HEK293 (cell line): Measurements from ENCODE around the gene DNAH6.

Experiments
- CTCF ChIA-PET: fragments of 350-600 bp; formaldehyde crosslinking; extraction: SDS; loops from one replicate; lab custom pipeline; 2021; ENCODE audit warnings: antibody characterized with exemption; lab: Yijun Ruan, JAX
- POLR2A ChIA-PET: fragments of 300-600 bp; formaldehyde crosslinking; extraction: SDS; loops from one replicate; lab custom pipeline; 2020; ENCODE audit warnings: antibody characterized with exemption, inconsistent platforms; lab: Yijun Ruan, JAX
- H3K27ac ChIP-seq: fragments of 200-500 bp; sonication (Bioruptor generic); 2 replicates; pipeline ENCODE4 v1.5.1; 2014; ENCODE audit warnings: low read depth, low read length, control low read depth, inconsistent platforms; ENCODE audit errors: extremely low read depth
- H3K36me3 ChIP-seq, 2 experiments: fragments of 200-500 bp in 1 of 2; sonication (Bioruptor generic) in 1 of 2; 1 replicate in 1 of 2; 2 replicates in 1 of 2; pipeline ENCODE4 v1.5.1; 2014 to 2017; ENCODE audit warnings: inconsistent platforms in 2 of 2, low read length in 2 of 2; ENCODE audit not compliant: control insufficient read depth in 2 of 2, insufficient read depth in 1 of 2
- H3K4me1 ChIP-seq: fragments of 200-500 bp; sonication (Bioruptor generic); 2 replicates; pipeline ENCODE4 v1.5.1; 2014; ENCODE audit warnings: mild to moderate bottlenecking, low read length, inconsistent platforms; ENCODE audit not compliant: control insufficient read depth, insufficient read depth
- H3K4me3 ChIP-seq: 2 replicates; pipeline ENCODE4 v1.5.1; 2011; ENCODE audit warnings: low read depth, mild to moderate bottlenecking, control low read depth, low read length, moderate library complexity
- H3K9me3 ChIP-seq: fragments of 200-500 bp; sonication (Bioruptor generic); 2 replicates; pipeline ENCODE4 v1.5.1; 2014; ENCODE audit warnings: low read depth, low read length, inconsistent platforms; ENCODE audit not compliant: control insufficient read depth, insufficient read depth
- SCRT2 ChIP-seq: fragments of 450-650 bp; formaldehyde crosslinking; IDR thresholded peaks from 2 replicates; pipeline ENCODE4 v1.5.1; 2016; ENCODE audit warnings: missing biosample characterization, missing genetic modification characterization
- TCF7L2 ChIP-seq: IDR thresholded peaks from 2 replicates; pipeline ENCODE4 v1.6.1; 2011; ENCODE audit warnings: low read depth, mild to moderate bottlenecking, inconsistent platforms, low read length, moderate library complexity, borderline replicate concordance
- ZNF112 ChIP-seq: fragments of 450-650 bp; formaldehyde crosslinking; IDR thresholded peaks from 2 replicates; pipeline ENCODE4 v1.5.0; 2017; ENCODE audit warnings: missing biosample characterization, missing genetic modification characterization
- ZNF211 ChIP-seq: fragments of 450-650 bp; formaldehyde crosslinking; IDR thresholded peaks from 2 replicates; pipeline ENCODE4 v1.5.1; 2016; ENCODE audit warnings: low read depth, missing biosample characterization, missing genetic modification characterization
- ZNF214 ChIP-seq: fragments of 450-650 bp; formaldehyde crosslinking; IDR thresholded peaks from 2 replicates; pipeline ENCODE4 v1.5.1; 2017; ENCODE audit warnings: missing biosample characterization, mild to moderate bottlenecking, missing genetic modification characterization, borderline replicate concordance
- ZNF24 ChIP-seq: fragments of 450-650 bp; formaldehyde crosslinking; IDR thresholded peaks from 2 replicates; pipeline ENCODE4 v1.5.1; 2016; ENCODE audit warnings: missing biosample characterization, missing genetic modification characterization
- ZNF350 ChIP-seq: fragments of 450-650 bp; formaldehyde crosslinking; IDR thresholded peaks from 2 replicates; pipeline ENCODE4 v1.5.0; 2017; ENCODE audit warnings: missing biosample characterization, mild to moderate bottlenecking, missing genetic modification characterization
- ZNF558 ChIP-seq: fragments of 450-650 bp; formaldehyde crosslinking; IDR thresholded peaks from 2 replicates; pipeline ENCODE4 v1.5.1; 2016; ENCODE audit warnings: missing biosample characterization, missing genetic modification characterization
- ZNF561 ChIP-seq: fragments of 450-650 bp; IDR thresholded peaks from 2 replicates; pipeline ENCODE4 v1.5.1; 2018; ENCODE audit warnings: missing biosample characterization, missing genetic modification characterization, borderline replicate concordance
- ZNF660 ChIP-seq: fragments of 450-650 bp; IDR thresholded peaks from 2 replicates; pipeline ENCODE4 v1.5.1; 2018; ENCODE audit warnings: missing biosample characterization, mild to moderate bottlenecking, missing genetic modification characterization
- TF ChIP-seq, protein P1 (sequence below): fragments of 450-650 bp; formaldehyde crosslinking; IDR thresholded peaks from 2 replicates; pipeline ENCODE4 v1.5.1; 2016; ENCODE audit warnings: missing biosample characterization, missing genetic modification characterization
- TF ChIP-seq, protein P2 (sequence below): fragments of 450-650 bp; formaldehyde crosslinking; IDR thresholded peaks from 2 replicates; pipeline ENCODE4 v1.5.1; 2017; ENCODE audit warnings: missing biosample characterization, mild to moderate bottlenecking, missing genetic modification characterization, moderate library complexity
- TF ChIP-seq, protein P3 (sequence below): fragments of 450-650 bp; formaldehyde crosslinking; IDR thresholded peaks from 2 replicates; pipeline ENCODE4 v1.5.1; 2016; ENCODE audit warnings: missing biosample characterization, missing genetic modification characterization, low read depth
- TF ChIP-seq, protein P4 (sequence below): fragments of 450-650 bp; formaldehyde crosslinking; IDR thresholded peaks from 2 replicates; pipeline ENCODE4; 2016; ENCODE audit warnings: missing biosample characterization, missing genetic modification characterization
- TF ChIP-seq, protein P5 (sequence below): fragments of 450-650 bp; formaldehyde crosslinking; IDR thresholded peaks from 2 replicates; pipeline ENCODE4 v1.5.1; 2016; ENCODE audit warnings: missing biosample characterization, missing genetic modification characterization

DNAH6 gene

DNA sequence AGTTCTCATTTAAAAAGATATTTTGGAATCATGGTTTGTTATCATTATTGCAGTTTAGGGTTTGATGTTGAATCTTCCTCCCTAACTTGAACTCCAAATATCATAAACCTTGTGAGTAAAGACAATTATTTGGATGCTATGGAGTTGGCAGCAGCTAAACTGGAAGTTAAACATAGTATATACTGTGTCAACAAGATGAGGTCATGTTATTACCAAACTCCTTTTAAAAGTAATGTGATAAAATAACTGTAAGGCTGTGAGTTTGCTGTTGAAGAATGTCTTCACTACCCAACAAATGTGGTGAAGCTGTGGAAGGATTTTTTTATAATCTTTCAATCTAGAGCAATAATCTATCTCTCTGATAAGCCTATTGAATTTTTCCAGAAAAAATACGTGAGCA is 16.0 kb downstream of the DNAH6 start (continued):
- TF ChIP-seq, protein P1, sequence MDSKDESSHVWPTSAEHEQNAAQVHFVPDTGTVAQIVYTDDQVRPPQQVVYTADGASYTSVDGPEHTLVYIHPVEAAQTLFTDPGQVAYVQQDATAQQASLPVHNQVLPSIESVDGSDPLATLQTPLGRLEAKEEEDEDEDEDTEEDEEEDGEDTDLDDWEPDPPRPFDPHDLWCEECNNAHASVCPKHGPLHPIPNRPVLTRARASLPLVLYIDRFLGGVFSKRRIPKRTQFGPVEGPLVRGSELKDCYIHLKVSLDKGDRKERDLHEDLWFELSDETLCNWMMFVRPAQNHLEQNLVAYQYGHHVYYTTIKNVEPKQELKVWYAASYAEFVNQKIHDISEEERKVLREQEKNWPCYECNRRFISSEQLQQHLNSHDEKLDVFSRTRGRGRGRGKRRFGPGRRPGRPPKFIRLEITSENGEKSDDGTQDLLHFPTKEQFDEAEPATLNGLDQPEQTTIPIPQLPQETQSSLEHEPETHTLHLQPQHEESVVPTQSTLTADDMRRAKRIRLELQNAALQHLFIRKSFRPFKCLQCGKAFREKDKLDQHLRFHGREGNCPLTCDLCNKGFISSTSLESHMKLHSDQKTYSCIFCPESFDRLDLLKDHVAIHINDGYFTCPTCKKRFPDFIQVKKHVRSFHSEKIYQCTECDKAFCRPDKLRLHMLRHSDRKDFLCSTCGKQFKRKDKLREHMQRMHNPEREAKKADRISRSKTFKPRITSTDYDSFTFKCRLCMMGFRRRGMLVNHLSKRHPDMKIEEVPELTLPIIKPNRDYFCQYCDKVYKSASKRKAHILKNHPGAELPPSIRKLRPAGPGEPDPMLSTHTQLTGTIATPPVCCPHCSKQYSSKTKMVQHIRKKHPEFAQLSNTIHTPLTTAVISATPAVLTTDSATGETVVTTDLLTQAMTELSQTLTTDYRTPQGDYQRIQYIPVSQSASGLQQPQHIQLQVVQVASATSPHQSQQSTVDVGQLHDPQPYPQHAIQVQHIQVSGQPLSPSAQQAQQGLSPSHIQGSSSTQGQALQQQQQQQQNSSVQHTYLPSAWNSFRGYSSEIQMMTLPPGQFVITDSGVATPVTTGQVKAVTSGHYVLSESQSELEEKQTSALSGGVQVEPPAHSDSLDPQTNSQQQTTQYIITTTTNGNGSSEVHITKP (tag by site-specific recombination), result no peak
- TF ChIP-seq, protein P2, sequence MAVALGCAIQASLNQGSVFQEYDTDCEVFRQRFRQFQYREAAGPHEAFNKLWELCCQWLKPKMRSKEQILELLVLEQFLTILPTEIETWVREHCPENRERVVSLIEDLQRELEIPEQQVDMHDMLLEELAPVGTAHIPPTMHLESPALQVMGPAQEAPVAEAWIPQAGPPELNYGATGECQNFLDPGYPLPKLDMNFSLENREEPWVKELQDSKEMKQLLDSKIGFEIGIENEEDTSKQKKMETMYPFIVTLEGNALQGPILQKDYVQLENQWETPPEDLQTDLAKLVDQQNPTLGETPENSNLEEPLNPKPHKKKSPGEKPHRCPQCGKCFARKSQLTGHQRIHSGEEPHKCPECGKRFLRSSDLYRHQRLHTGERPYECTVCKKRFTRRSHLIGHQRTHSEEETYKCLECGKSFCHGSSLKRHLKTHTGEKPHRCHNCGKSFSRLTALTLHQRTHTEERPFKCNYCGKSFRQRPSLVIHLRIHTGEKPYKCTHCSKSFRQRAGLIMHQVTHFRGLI, result no peak
- TF ChIP-seq ZNF558 (tag by site-specific recombination), result no peak
- no peak for TF ChIP-seq ZNF214 (tag by site-specific recombination)
- no peak for TF ChIP-seq ZNF24 (tag by site-specific recombination)
- TF ChIP-seq, protein P3, sequence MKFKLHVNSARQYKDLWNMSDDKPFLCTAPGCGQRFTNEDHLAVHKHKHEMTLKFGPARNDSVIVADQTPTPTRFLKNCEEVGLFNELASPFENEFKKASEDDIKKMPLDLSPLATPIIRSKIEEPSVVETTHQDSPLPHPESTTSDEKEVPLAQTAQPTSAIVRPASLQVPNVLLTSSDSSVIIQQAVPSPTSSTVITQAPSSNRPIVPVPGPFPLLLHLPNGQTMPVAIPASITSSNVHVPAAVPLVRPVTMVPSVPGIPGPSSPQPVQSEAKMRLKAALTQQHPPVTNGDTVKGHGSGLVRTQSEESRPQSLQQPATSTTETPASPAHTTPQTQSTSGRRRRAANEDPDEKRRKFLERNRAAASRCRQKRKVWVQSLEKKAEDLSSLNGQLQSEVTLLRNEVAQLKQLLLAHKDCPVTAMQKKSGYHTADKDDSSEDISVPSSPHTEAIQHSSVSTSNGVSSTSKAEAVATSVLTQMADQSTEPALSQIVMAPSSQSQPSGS (tag by site-specific recombination), result no peak
- TF ChIP-seq, protein P4, sequence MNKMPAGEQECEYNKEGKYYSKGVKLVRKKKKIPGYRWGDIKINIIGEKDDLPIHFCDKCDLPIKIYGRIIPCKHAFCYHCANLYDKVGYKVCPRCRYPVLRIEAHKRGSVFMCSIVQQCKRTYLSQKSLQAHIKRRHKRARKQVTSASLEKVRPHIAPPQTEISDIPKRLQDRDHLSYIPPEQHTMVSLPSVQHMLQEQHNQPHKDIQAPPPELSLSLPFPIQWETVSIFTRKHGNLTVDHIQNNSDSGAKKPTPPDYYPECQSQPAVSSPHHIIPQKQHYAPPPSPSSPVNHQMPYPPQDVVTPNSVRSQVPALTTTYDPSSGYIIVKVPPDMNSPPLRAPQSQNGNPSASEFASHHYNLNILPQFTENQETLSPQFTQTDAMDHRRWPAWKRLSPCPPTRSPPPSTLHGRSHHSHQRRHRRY (tag by site-specific recombination), result no peak
- no peak for TF ChIP-seq ZNF561 (tag by site-specific recombination)

DNA sequence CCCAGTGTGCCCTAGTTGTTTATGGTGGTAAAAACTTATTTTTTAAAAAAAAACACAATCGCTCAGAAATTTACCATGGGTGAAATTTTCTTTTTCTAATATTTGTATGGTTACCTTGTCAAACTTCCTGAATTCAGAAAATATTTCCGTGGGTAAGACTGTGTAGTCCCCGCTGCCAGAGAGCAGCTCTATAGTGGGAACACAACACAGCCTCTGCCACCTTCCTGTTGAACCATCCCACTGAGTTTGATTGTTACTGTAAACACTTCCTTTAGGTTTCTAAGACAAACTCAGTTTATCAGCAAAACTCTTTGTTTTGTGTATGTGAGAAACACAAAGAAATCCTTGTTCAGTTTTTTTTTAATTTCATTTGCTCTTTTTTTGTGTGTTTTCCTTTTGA is 17.9 kb downstream of the DNAH6 start:
- CTCF ChIA-PET, result no interaction called here
- H3K27ac ChIP-seq, result no peak overlapping the region

GRCh38 chr2:84537251-84537650 is 21.0 kb downstream of the DNAH6 start:
- TF ChIP-seq TCF7L2 (no peak), ZNF112 (no peak)
- Histone ChIP-seq H3K9me3 (no peaks in the 10 kb centered on the region), H3K27ac (no peak overlapping the region), H3K36me3 (no peaks in the 10 kb centered on the region), H3K4me3 (no peak overlapping the region), H3K4me1 (no peaks in the 10 kb centered on the region)
- ChIA-PET CTCF (interaction anchor here (0.7 to 2.6 kb wide), 2 partner anchors 10 to 12 kb away, joined by 3 to 7 read pairs; no protein-coding TSS in a partner anchor), POLR2A (no interaction called here)

More for the DNA sequence above, 17.9 kb downstream of the DNAH6 start:
- POLR2A ChIA-PET, result no interaction called here
- Histone ChIP-seq H3K4me1 (no peaks in the 10 kb centered on the region), H3K9me3 (no peaks in the 10 kb centered on the region), H3K36me3 (no peaks in the 10 kb centered on the region), H3K4me3 (no peak overlapping the region)
- TF ChIP-seq, protein P5, sequence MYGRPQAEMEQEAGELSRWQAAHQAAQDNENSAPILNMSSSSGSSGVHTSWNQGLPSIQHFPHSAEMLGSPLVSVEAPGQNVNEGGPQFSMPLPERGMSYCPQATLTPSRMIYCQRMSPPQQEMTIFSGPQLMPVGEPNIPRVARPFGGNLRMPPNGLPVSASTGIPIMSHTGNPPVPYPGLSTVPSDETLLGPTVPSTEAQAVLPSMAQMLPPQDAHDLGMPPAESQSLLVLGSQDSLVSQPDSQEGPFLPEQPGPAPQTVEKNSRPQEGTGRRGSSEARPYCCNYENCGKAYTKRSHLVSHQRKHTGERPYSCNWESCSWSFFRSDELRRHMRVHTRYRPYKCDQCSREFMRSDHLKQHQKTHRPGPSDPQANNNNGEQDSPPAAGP (tag by site-specific recombination), result no peak
- TF ChIP-seq ZNF350 (tag by site-specific recombination) (no peak), ZNF211 (no peak), ZNF660 (tag by site-specific recombination) (no peak), SCRT2 (tag by site-specific recombination) (no peak)
